Panc1 (cell line): ENCODE measurements around the gene MMP15. TPM values are rescaled to one million over a fixed set of nuclear protein-coding genes. Genes with fewer than 3 reads are reported as not detected.
"Not testable (repeated sequence)": the region's sequence is repeated elsewhere in the genome, so short reads cannot be mapped to it uniquely, and the experiment has no call there.

ENCODE experiments used
- ATAC-seq: fragments of 200-7000 bp; cut with Tn5 transposase; 2 replicates; pipeline ENCODE4 v1.9.1; 2020; ENCODE audit warnings: mild to moderate bottlenecking, moderate library complexity
- BruUV-seq: library from RNA; stranded (reverse); fragments of 400-500 nt; replicated peaks from 2 replicates; lab custom pipeline; 2021; lab: Mats Ljungman, UMichigan
- CTCF ChIA-PET: fragments of 300-600 bp; sonication (Branson Sonifier 250); formaldehyde crosslinking; loops from one replicate; lab custom pipeline; 2022; ENCODE audit warnings: antibody characterized with exemption; lab: Charles Lee
- POLR2A ChIA-PET: fragments of 300-600 bp; sonication (Branson Sonifier 250); formaldehyde crosslinking; loops from one replicate; lab custom pipeline; 2022; ENCODE audit warnings: antibody characterized with exemption; lab: Charles Lee
- DNase-seq: peaks from one replicate; pipeline ENCODE4 v3.0.0-alpha.2; 2010; ENCODE audit warnings: low read depth, low spot score
- H3K27ac ChIP-seq: 2 replicates; pipeline ENCODE4 v1.5.1; 2011; ENCODE audit warnings: mild to moderate bottlenecking, low read length, inconsistent platforms
- H3K27me3 ChIP-seq: fragments of 200-500 bp; sonication (Bioruptor generic); 2 replicates; pipeline ENCODE4 v1.6.0; 2014; ENCODE audit warnings: low read length, inconsistent platforms; ENCODE audit not compliant: control insufficient read depth, insufficient read depth
- H3K36me3 ChIP-seq: fragments of 200-500 bp; sonication (Bioruptor generic); 2 replicates; pipeline ENCODE4 v1.5.1; 2014; ENCODE audit warnings: inconsistent platforms, mild to moderate bottlenecking, low read length, moderate library complexity; ENCODE audit not compliant: control insufficient read depth, insufficient read depth
- H3K4me1 ChIP-seq: 2 replicates; pipeline ENCODE4 v1.5.1; 2011; ENCODE audit warnings: inconsistent platforms, mild to moderate bottlenecking, low read length, moderate library complexity; ENCODE audit not compliant: control insufficient read depth, insufficient read depth
- H3K4me3 ChIP-seq, 2 experiments: 2 replicates each; pipeline ENCODE4 v1.5.1; 2011 to 2012; ENCODE audit warnings: low read depth in 2 of 2, low read length in 2 of 2, mild to moderate bottlenecking in 2 of 2, inconsistent platforms in 1 of 2, moderate library complexity in 1 of 2
- H3K9me3 ChIP-seq: fragments of 200-500 bp; sonication (Bioruptor generic); 2 replicates; pipeline ENCODE4 v1.5.1; 2014; ENCODE audit warnings: low read depth, mild to moderate bottlenecking, inconsistent platforms, low read length, moderate library complexity; ENCODE audit not compliant: control insufficient read depth, insufficient read depth
- POLR2AphosphoS5 ChIP-seq: IDR thresholded peaks from 2 replicates; pipeline ENCODE4 v1.6.1; 2012; ENCODE audit warnings: mild to moderate bottlenecking, low read depth, low read length, moderate library complexity
- REST ChIP-seq, 2 experiments: IDR thresholded peaks; 2 replicates each; pipeline ENCODE4 v1.6.1; 2011 to 2012; ENCODE audit warnings: low read depth in 2 of 2, control low read depth in 1 of 2, low read length in 1 of 2, mild to moderate bottlenecking in 1 of 2, moderate library complexity in 1 of 2; ENCODE audit not compliant: insufficient read depth in 1 of 2
- SIN3A ChIP-seq: IDR thresholded peaks from 2 replicates; pipeline ENCODE4 v1.6.1; 2012; ENCODE audit warnings: low read depth, mild to moderate bottlenecking, low read length, moderate library complexity, borderline replicate concordance; ENCODE audit not compliant: insufficient read depth
- TCF7L2 ChIP-seq: IDR thresholded peaks from 2 replicates; pipeline ENCODE4 v1.6.1; 2011; ENCODE audit warnings: mild to moderate bottlenecking, low read depth, low read length, inconsistent platforms
- in situ Hi-C: cut with HindIII; loops from 2 replicates; pipeline ENCODE4 v1.10.0; 2016; ENCODE audit warnings: low sequenced_read_pairs, low pct_unique_long_range_greater_than_20kb
- intact Hi-C: fragments of 100-400 bp; cut with micrococcal nuclease; formaldehyde crosslinking; loops from one replicate; pipeline ENCODE4 v1.10.0; 2022; ENCODE audit not compliant: unreplicated experiment
- total RNA-seq: library from RNA; stranded (reverse); gene quantifications from one replicate; pipeline ENCODE4 v1.2.1, GENCODE V29; 2021; ENCODE audit not compliant: unreplicated experiment
- TF ChIP-seq, protein P1 (sequence below): fragments of 450-650 bp; IDR thresholded peaks from 2 replicates; pipeline ENCODE4 v1.5.1; 2017; ENCODE audit warnings: mild to moderate bottlenecking

The MMP15 gene
- total RNA-seq, 1 experiment from 2014 or later, result 10.9 TPM

DNA sequence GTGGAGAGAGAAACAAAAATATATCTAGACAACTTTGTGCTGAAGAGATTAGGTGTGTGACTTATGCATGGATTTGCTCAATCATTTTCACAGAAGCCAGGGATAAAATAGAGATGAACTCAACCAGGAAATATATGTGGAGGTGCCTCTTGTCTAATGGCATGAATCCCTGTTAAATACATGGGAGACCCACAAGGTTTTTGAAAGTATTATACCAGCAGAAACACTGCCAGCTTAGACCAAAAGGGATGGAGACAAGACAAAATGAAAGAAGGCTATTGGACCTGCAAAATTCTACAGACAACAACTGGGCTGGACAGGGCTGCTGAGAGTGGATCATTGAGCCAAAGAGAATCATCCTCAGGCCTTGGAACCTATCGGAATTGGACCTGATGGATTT, 51.0 kb downstream of the MMP15 start:
- Histone ChIP-seq H3K4me3 (no peak overlapping the region), H3K36me3 (no peaks in the 10 kb centered on the region), H3K27ac (no peak overlapping the region), H3K4me1 (no peaks in the 10 kb centered on the region), H3K27me3 (no peaks in the 10 kb centered on the region), H3K9me3 (no peaks in the 10 kb centered on the region)
- TF ChIP-seq, protein P1, sequence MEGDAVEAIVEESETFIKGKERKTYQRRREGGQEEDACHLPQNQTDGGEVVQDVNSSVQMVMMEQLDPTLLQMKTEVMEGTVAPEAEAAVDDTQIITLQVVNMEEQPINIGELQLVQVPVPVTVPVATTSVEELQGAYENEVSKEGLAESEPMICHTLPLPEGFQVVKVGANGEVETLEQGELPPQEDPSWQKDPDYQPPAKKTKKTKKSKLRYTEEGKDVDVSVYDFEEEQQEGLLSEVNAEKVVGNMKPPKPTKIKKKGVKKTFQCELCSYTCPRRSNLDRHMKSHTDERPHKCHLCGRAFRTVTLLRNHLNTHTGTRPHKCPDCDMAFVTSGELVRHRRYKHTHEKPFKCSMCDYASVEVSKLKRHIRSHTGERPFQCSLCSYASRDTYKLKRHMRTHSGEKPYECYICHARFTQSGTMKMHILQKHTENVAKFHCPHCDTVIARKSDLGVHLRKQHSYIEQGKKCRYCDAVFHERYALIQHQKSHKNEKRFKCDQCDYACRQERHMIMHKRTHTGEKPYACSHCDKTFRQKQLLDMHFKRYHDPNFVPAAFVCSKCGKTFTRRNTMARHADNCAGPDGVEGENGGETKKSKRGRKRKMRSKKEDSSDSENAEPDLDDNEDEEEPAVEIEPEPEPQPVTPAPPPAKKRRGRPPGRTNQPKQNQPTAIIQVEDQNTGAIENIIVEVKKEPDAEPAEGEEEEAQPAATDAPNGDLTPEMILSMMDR, result no peak
- TF ChIP-seq TCF7L2 (no peak), SIN3A (no peak), POLR2AphosphoS5 (no peak), REST (IDR thresholded peaks at IDR 0.05; ENCODE audit: insufficient read depth in 1 of 2, low read depth in 2 of 2, low read length in 1 of 2) (no peak)
- ChIA-PET POLR2A (no interaction called here), CTCF (no interaction called here)
- no peak for DNase-seq
- intact Hi-C loops (no loop called here), in situ Hi-C loops (no loop called here)
- no peak for ATAC-seq
- no TSS peak for BruUV-seq

GRCh38 chr16:58077796-58078195, 52.2 kb downstream of the MMP15 start:
- in situ Hi-C loops, result no loop called here
- H3K27ac ChIP-seq, result no peak overlapping the region
- DNase-seq (no peak), ATAC-seq (no peak)
- no peaks in the 10 kb centered on the region for H3K27me3 ChIP-seq
- no peak for TF ChIP-seq POLR2AphosphoS5
- TF ChIP-seq REST (IDR thresholded peaks at IDR 0.05; ENCODE audit: insufficient read depth in 1 of 2, low read depth in 2 of 2, low read length in 1 of 2), result no peak
- TF ChIP-seq SIN3A, result no peak
- TF ChIP-seq, protein P1, result no peak
- no peak for TF ChIP-seq TCF7L2
- no peaks in the 10 kb centered on the region for H3K4me1 ChIP-seq
- no peaks in the 10 kb centered on the region for H3K36me3 ChIP-seq
- BruUV-seq, result no TSS peak
- H3K9me3 ChIP-seq, result no peaks in the 10 kb centered on the region
- POLR2A ChIA-PET, result no interaction called here
- H3K4me3 ChIP-seq, result no peak overlapping the region
- CTCF ChIA-PET, result no interaction called here
- intact Hi-C loops, result no loop called here

DNA sequence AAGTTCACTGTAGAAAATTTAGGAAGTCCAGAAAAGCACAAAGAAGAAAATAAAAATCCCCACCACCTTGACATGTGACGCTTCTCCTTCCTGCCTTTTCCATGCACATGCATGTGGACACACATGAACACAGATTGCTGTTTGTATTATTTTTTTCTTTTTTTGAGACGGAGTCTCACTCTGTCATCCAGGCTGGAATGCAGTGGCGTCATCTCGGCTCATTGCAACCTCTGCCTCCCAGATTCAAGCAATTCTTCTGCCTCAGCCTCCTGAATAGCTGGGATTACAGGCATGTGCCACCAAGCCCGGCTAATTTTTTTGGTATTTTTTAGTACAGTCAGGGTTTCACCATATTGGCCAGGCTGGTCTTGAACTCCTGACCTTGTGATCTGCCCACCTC, 55.1 kb downstream of the MMP15 start:
- H3K27ac ChIP-seq, DNase-seq, H3K4me3 ChIP-seq, POLR2A ChIA-PET, in situ Hi-C loops, BruUV-seq, H3K27me3 ChIP-seq, H3K36me3 ChIP-seq, H3K9me3 ChIP-seq, H3K4me1 ChIP-seq, intact Hi-C loops, ATAC-seq, CTCF ChIA-PET: not testable (repeated sequence)
